ENCODE results near the gene LRRC10B. TPM values are rescaled to one million over a fixed set of nuclear protein-coding genes. Genes with fewer than 3 reads are reported as not detected.
"Not testable (repeated sequence)": the region's sequence is repeated elsewhere in the genome, so short reads cannot be mapped to it uniquely, and the experiment has no call there.

The LRRC10B gene
- total and polyA plus RNA-seq, 8 donors = 0.43 to 1.3 (median 0.75) TPM; not detected in 2

DNA sequence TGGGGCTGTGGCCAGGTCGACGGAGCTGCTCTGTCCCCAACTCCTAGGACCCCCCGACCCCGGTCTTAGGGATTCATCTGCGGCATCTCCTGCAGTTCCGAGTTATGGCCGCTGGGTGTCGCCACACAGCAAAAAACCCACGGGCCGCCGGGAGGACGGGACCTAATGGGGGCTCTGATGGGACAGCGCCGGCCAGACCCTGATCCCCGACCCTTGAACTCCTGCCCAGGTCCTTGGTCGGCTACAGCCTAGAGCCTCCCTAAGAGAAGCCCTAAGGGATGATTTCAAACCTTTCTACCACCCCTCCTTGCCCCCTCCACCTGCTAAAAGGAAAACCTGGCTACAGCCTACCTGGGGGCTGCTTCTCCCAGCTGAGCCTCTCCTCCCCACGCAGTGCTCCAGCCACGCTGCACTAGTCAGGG, 30.8 kb upstream of the LRRC10B start:
- Histone ChIP-seq H3K9me3 (no peaks in the 10 kb centered on the region), H3K36me3 (peaks cover 0 to 10% (median 3%) of the 10 kb centered on the region in 4 donors), H3K27ac (peak overlapping the region in 2 of 5 donors; percentile 27 to 73), H3K27me3 (peaks cover 0 to 38% (median 19%) of the 10 kb centered on the region in 3 donors), H3K4me3 (no peak overlapping the region), H3K4me1 (peaks cover 9 to 35% (median 20%) of the 10 kb centered on the region in 4 donors)
- TF ChIP-seq EP300 (IDR thresholded peaks at IDR 0.05) = no peak
- TF ChIP-seq, protein P1, sequence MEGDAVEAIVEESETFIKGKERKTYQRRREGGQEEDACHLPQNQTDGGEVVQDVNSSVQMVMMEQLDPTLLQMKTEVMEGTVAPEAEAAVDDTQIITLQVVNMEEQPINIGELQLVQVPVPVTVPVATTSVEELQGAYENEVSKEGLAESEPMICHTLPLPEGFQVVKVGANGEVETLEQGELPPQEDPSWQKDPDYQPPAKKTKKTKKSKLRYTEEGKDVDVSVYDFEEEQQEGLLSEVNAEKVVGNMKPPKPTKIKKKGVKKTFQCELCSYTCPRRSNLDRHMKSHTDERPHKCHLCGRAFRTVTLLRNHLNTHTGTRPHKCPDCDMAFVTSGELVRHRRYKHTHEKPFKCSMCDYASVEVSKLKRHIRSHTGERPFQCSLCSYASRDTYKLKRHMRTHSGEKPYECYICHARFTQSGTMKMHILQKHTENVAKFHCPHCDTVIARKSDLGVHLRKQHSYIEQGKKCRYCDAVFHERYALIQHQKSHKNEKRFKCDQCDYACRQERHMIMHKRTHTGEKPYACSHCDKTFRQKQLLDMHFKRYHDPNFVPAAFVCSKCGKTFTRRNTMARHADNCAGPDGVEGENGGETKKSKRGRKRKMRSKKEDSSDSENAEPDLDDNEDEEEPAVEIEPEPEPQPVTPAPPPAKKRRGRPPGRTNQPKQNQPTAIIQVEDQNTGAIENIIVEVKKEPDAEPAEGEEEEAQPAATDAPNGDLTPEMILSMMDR (IDR thresholded peaks at IDR 0.05) = peak in 6 of 7 experiments; percentile 64 to 96 (median 88)
- 0 to 3% (median 1%) methylated on average over 14 to 18 of the region's 18 CpGs for WGBS, 5 donors
- intact Hi-C loops (cut with DNase I; ENCODE audit: low total_unique reads) = loop anchor here (5.0 kb wide), 2 partner anchors 40 to 160 kb away; no protein-coding TSS in a partner anchor
- peak; percentile 51 to 75 for DNase-seq

DNA sequence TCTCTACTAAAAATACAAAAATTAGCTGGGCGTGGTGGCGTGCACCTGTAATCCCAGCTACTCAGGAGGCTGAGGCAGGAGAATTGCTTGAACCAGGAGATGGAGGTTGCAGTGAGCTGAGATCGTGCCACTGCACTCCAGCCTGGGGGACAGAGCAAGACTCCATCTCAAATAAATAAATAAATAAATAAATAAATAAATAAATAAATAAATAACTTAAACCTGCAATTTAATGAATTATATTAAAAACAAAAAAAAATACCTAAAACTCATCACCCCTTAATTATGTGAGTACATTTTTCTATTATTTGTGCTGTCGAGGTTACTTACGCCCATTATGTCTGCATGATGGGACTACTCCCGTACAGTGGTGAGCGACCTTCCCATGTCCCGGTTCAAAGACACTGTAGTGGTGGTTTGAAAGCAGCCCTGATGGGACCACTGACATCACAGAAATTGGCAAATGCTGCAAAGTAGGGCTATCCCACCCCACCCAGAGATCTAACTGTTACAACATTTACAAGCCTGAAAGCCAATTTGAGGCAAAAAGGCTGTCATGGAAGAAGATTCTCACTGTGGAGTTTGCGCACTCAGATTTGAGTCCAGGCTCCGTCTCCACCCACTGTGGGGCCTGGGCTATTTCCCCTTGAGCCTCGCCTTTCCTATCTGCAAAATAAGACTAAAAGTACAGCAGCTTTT, 29.0 kb upstream of the LRRC10B start:
- not testable (repeated sequence) for H3K27ac ChIP-seq, H3K4me3 ChIP-seq, H3K36me3 ChIP-seq, H3K9me3 ChIP-seq, DNase-seq
- WGBS, 5 donors = 87 to 95% (median 92%) methylated on average over 11 of the region's 11 CpGs
- Histone ChIP-seq H3K4me1 (peaks cover 9 to 29% (median 18%) of the 10 kb centered on the region in 4 donors), H3K27me3 (peaks cover 0 to 40% (median 19%) of the 10 kb centered on the region in 3 donors)
- intact Hi-C loops (cut with DNase I; ENCODE audit: low total_unique reads) = loop anchor here (5.0 kb wide), 2 partner anchors 38 to 158 kb away; no protein-coding TSS in a partner anchor

- peaks cover 0 to 40% (median 19%) of the 10 kb centered on the region in 3 donors for H3K27me3 ChIP-seq
- WGBS, 5 donors = 78 to 81% (median 80%) methylated on average over 15 of the region's 15 CpGs
- TF ChIP-seq, protein P1 (IDR thresholded peaks at IDR 0.05) = no peak
- no peak for DNase-seq
- H3K36me3 ChIP-seq = peaks cover 0 to 5% (median 0%) of the 10 kb centered on the region in 4 donors
- H3K9me3 ChIP-seq = no peaks in the 10 kb centered on the region
- no peak overlapping the region for H3K27ac ChIP-seq
- H3K4me1 ChIP-seq = peaks cover 9 to 22% (median 18%) of the 10 kb centered on the region in 4 donors
- H3K4me3 ChIP-seq = no peak overlapping the region
- intact Hi-C loops (cut with DNase I; ENCODE audit: low total_unique reads) = no loop called here
These were observed 28.1 kb upstream of the LRRC10B start for GRCh38 chr11:61480261-61480993.

- TF ChIP-seq POLR2AphosphoS5 (IDR thresholded peaks at IDR 0.05) (no peak), EP300 (IDR thresholded peaks at IDR 0.05) (no peak), POLR2A (IDR thresholded peaks at IDR 0.05) (no peak)
- TF ChIP-seq, protein P1 (IDR thresholded peaks at IDR 0.05) = no peak
- peaks cover 9 to 22% (median 18%) of the 10 kb centered on the region in 4 donors for H3K4me1 ChIP-seq
- peaks cover 0 to 7% (median 0%) of the 10 kb centered on the region in 4 donors for H3K36me3 ChIP-seq
- H3K27ac ChIP-seq = no peak overlapping the region
- WGBS, 5 donors = 16 to 36% (median 23%) methylated on average over 7 of the region's 7 CpGs
- peaks cover 0 to 40% (median 19%) of the 10 kb centered on the region in 3 donors for H3K27me3 ChIP-seq
- DNase-seq = peak in 1 of 2 donors; percentile 91
- H3K9me3 ChIP-seq = no peaks in the 10 kb centered on the region
- no peak overlapping the region for H3K4me3 ChIP-seq
- intact Hi-C loops (cut with DNase I; ENCODE audit: low total_unique reads) = no loop called here
These were observed 27.6 kb upstream of the LRRC10B start for GRCh38 chr11:61480994-61481335.

Measured in stomach (tissue), 9 donors.